ENCODE measurements around the gene PRRG4.

PRRG4 gene

GRCh38 chr11:32792948-32793475 is 36.7 kb upstream of the PRRG4 start:
- H3K27me3 ChIP-seq (ENCODE audit: insufficient read depth, poor library complexity, severe bottlenecking), result no peaks in the 10 kb centered on the region
- no peak overlapping the region for H3K4me3 ChIP-seq (replicated peaks; ENCODE audit: insufficient read depth, low read length)
- DNase-seq (ENCODE audit: low read depth in 1 of 2, low spot score in 1 of 2), result peak in 1 of 2 experiments; percentile 44
- no peak overlapping the region for H3K27ac ChIP-seq (replicated peaks)
- TF ChIP-seq, protein P1, sequence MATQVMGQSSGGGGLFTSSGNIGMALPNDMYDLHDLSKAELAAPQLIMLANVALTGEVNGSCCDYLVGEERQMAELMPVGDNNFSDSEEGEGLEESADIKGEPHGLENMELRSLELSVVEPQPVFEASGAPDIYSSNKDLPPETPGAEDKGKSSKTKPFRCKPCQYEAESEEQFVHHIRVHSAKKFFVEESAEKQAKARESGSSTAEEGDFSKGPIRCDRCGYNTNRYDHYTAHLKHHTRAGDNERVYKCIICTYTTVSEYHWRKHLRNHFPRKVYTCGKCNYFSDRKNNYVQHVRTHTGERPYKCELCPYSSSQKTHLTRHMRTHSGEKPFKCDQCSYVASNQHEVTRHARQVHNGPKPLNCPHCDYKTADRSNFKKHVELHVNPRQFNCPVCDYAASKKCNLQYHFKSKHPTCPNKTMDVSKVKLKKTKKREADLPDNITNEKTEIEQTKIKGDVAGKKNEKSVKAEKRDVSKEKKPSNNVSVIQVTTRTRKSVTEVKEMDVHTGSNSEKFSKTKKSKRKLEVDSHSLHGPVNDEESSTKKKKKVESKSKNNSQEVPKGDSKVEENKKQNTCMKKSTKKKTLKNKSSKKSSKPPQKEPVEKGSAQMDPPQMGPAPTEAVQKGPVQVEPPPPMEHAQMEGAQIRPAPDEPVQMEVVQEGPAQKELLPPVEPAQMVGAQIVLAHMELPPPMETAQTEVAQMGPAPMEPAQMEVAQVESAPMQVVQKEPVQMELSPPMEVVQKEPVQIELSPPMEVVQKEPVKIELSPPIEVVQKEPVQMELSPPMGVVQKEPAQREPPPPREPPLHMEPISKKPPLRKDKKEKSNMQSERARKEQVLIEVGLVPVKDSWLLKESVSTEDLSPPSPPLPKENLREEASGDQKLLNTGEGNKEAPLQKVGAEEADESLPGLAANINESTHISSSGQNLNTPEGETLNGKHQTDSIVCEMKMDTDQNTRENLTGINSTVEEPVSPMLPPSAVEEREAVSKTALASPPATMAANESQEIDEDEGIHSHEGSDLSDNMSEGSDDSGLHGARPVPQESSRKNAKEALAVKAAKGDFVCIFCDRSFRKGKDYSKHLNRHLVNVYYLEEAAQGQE (IDR thresholded peaks at IDR 0.05; ENCODE audit: insufficient replicate concordance, low read depth), result no peak
- TF ChIP-seq SPI1 (IDR thresholded peaks at IDR 0.05; ENCODE audit: borderline replicate concordance, low read depth) (0 out of 2 replicates have a peak, but pooled peaks have one; percentile 5), POLR2AphosphoS5 (IDR thresholded peaks at IDR 0.05; ENCODE audit: low read depth) (no peak), GABPA (IDR thresholded peaks at IDR 0.05; ENCODE audit: low read depth) (no peak)
- TF ChIP-seq, protein P2, sequence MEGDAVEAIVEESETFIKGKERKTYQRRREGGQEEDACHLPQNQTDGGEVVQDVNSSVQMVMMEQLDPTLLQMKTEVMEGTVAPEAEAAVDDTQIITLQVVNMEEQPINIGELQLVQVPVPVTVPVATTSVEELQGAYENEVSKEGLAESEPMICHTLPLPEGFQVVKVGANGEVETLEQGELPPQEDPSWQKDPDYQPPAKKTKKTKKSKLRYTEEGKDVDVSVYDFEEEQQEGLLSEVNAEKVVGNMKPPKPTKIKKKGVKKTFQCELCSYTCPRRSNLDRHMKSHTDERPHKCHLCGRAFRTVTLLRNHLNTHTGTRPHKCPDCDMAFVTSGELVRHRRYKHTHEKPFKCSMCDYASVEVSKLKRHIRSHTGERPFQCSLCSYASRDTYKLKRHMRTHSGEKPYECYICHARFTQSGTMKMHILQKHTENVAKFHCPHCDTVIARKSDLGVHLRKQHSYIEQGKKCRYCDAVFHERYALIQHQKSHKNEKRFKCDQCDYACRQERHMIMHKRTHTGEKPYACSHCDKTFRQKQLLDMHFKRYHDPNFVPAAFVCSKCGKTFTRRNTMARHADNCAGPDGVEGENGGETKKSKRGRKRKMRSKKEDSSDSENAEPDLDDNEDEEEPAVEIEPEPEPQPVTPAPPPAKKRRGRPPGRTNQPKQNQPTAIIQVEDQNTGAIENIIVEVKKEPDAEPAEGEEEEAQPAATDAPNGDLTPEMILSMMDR (IDR thresholded peaks at IDR 0.05; ENCODE audit: insufficient read depth, low read length), result peak; percentile 39

DNA sequence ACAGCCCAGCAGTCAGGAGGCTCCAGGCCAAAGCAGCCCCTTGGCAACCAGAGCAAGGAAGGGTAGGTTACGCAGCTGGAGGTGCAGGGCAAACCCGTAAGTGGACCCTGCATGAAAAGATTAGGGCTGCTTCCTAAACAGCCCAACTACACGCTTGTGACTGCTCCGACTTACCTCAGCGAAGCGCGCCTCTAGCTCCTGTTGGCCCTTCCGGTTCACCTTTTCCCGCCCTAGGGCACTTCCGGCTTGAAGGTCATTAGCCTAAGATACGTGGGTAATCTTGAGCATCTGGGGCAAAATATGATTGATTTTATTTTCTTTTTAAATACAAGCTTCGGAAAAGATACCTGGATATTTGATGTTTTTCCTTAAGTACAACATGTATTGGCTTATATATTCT is 35.3 kb upstream of the PRRG4 start, which contains the start of gene CCDC73:
CCDC73 (minus strand) TSS at position 224 of the 400 bp plus-strand sequence. CDS start 34,419 bp downstream, outside the sequence.
- TF ChIP-seq, protein P1 (IDR thresholded peaks at IDR 0.05; ENCODE audit: insufficient replicate concordance, low read depth), result no peak
- no peak for TF ChIP-seq GABPA (IDR thresholded peaks at IDR 0.05; ENCODE audit: low read depth)
- Histone ChIP-seq H3K4me3 (replicated peaks; ENCODE audit: insufficient read depth, low read length) (no peak within 1 kb of the TSS), H3K27ac (replicated peaks) (no peak within 1 kb of the TSS), H3K27me3 (ENCODE audit: insufficient read depth, poor library complexity, severe bottlenecking) (no peaks in the 10 kb centered on the region)
- no peak for DNase-seq (ENCODE audit: low read depth in 1 of 2, low spot score in 1 of 2)

DNA sequence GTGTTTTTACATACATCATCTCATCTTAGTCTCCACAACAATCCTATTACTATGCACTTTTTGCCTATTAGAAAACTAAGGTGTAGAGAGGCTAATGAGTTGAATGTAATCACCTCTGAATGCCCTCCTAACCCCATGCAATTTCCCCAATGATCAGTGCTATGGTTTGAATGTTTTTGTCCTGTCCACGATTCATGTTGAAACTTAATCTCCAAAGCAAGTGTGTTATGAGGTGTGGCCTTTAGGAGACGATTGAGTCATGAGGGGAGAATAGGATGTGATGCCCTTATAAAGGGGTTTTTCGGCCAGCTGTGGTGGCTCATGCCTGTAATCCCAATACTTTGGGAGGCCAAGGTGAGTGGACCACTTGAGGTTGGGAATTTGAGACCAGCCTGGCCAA is 33.3 kb upstream of the PRRG4 start:
- Histone ChIP-seq H3K27ac (replicated peaks) (no peak overlapping the region), H3K27me3 (ENCODE audit: insufficient read depth, poor library complexity, severe bottlenecking) (no peaks in the 10 kb centered on the region), H3K4me3 (replicated peaks; ENCODE audit: insufficient read depth, low read length) (no peak overlapping the region)
- TF ChIP-seq SPI1 (IDR thresholded peaks at IDR 0.05; ENCODE audit: borderline replicate concordance, low read depth) (no peak), GABPA (IDR thresholded peaks at IDR 0.05; ENCODE audit: low read depth) (no peak), POLR2AphosphoS5 (IDR thresholded peaks at IDR 0.05; ENCODE audit: low read depth) (no peak)
- TF ChIP-seq, protein P2 (IDR thresholded peaks at IDR 0.05; ENCODE audit: insufficient read depth, low read length), result no peak
- TF ChIP-seq, protein P1 (IDR thresholded peaks at IDR 0.05; ENCODE audit: insufficient replicate concordance, low read depth), result no peak
- no peak for DNase-seq (ENCODE audit: low read depth in 1 of 2, low spot score in 1 of 2)

Measured in HL-60 (cell line).